Choroid plexus epithelial cell (primary cell): Measurements from ENCODE around the gene FBN1.

Source experiments
- DNase-seq: peaks from one replicate; pipeline ENCODE4 v3.0.0-alpha.2; 2010; ENCODE audit warnings: low read depth
- H3K4me3 ChIP-seq: 2 replicates; pipeline ENCODE4 v1.5.1; 2011; ENCODE audit warnings: low read depth, mild to moderate bottlenecking, control low read depth, low read length, moderate library complexity
- CTCF ChIP-seq: conservative IDR thresholded peaks from 2 replicates; pipeline ENCODE4 v1.5.1; 2011; ENCODE audit warnings: low read depth, mild to moderate bottlenecking, control low read depth, inconsistent platforms, low read length, moderate library complexity

The FBN1 gene

DNA sequence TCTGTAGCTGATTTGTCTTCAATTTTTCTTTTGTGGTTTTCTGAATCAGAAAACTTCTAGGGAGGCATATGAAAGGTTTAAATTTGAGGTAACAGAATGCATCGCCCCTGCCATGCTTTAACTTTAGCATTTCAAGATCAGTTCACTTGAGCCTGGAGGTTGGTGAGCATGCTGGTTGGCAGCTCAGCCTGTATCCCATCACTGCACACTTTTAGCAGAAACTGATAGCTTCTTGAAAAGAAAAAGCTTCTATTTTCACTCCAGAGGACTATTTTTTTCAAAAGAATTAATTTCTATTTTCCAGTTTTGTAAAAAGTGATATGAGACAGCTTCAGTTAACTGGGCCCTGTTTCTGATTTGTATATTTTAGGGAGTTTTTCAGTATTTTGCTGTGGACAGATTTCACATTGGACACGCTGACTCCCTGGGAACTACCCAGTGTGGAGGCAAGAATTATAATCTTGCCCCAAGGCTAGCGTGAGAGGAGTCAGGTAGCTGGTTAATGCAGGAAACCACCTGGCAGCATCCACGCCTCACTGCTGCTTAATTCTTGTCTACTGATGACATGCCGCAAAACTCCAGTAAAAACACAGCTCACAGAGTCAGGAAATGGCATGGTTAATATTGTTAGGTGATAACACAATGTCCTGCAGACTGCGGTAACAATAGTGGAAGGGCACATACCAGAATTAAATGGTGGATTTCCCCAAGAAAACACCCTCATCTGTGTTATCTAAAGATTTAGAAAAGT lies 242.9 kb downstream of the FBN1 start:
- DNase-seq: no peak
- H3K4me3 ChIP-seq: no peak overlapping the region

GRCh38 chr15:48400086-48400485 lies 245.4 kb downstream of the FBN1 start:
- no peak for TF ChIP-seq CTCF
- H3K4me3 ChIP-seq: no peak overlapping the region
- DNase-seq: peak; percentile 53

More for the DNA sequence above, 242.9 kb downstream of the FBN1 start:
- no peak for TF ChIP-seq CTCF

DNA sequence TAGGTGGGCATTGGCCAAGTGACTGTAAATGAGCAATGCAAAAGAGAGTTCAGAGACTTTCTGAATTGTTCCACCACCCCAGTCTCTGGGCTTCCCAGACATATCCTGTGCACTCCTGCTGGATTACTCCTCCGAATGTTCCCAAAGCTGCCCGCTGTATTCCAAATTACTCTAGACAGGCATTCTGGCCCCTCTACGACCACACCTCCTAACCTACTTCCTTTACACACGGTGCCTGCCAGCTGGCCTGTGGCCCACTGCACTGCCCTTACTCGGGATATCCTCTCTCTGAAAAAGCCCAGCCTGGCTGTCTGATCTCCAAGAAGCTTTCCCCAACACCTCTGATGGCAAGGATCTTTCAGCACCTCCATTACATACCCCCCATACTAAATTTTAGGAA lies 247.7 kb downstream of the FBN1 start:
- no peak for DNase-seq
- no peak for TF ChIP-seq CTCF
- no peak overlapping the region for H3K4me3 ChIP-seq

DNA sequence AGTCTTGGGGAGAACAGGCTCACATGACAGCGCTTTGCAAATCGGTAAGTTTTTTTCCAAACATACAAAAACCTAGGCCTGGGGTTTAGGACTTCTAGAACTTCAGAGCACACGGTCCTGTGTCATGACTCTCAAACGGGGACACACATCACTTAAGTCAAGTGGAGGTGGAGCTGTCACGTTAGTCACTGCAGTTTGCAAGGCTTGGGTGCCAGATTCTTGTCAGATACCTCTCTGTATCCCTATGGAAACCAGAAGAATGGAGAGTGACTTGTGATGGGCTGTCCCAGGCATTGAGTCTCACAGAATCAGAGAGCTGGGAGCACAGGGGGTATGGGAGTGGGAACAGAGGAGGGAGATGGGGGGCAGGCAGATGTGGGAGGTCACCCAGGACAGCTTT lies 249.5 kb downstream of the FBN1 start:
- H3K4me3 ChIP-seq: no peak overlapping the region
- TF ChIP-seq CTCF: no peak
- no peak for DNase-seq

DNA sequence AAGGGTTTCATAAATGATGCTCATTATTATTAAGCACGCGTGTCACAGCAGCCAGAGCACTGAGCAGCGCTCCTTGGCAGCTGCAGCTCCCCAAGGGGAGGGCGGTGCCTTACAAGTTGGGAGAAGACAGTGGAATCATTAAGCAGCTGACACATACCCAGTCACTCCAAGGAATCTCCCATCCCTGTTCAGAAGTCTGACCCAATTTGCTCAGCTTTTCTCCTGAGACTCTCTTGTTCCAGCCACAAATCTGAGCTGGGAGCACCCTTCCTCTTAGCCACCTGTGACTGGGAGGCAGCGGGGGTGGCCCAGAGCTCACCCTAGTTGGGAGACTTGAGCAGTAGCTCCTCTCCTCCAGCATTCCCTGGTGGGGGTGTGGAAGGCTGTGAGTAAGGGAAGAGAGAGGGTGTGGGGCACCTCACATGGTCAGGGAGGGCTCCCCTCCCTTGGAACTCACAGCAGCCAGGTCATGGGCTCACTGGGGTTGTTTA lies 249.9 kb downstream of the FBN1 start:
- no peak for TF ChIP-seq CTCF
- no peak overlapping the region for H3K4me3 ChIP-seq
- DNase-seq: peak; percentile 39

DNA sequence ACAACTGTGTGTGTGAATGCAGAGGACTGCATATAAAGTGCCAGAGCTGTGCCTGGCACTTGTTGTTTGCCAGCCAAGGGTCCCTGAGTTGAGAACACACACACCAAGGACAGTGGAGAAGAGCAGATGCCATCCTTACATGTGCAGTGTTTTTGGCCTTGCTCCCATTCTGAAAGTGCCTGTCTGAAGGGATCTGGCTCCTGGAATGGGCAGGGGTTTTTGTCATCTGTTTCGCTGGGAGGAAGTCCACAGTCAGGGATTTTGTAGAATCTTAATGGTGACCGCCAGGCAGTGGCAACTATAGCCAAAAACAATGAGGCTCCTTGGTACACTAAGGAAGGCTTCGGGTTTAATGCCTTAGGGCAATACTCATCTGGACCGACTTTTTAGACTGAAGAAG lies 250.5 kb downstream of the FBN1 start:
- H3K4me3 ChIP-seq: no peak overlapping the region
- DNase-seq: no peak
- no peak for TF ChIP-seq CTCF

GRCh38 chr15:48393645-48394506 lies 251.6 kb downstream of the FBN1 start:
- peak; percentile 78 for DNase-seq
- no peak overlapping the region for H3K4me3 ChIP-seq
- TF ChIP-seq CTCF: no peak
